Spleen (tissue), 7 donors: Measurements from ENCODE around the gene RIMBP2.

Experiments used
- CTCF ChIP-seq, 11 experiments: fragments of 200-600 bp in 7 of 11; fragments of 450-650 bp in 4 of 11; sonication (generic) in 4 of 11; IDR thresholded peaks in 8 of 11; conservative IDR thresholded peaks in 3 of 11; 1 replicate in 7 of 11; 2 replicates in 4 of 11; pipeline versions ENCODE4 v1.4.0 to v1.8.0; 2016 to 2021; ENCODE audit warnings: antibody characterized with exemption in 11 of 11, inconsistent platforms in 4 of 11, mild to moderate bottlenecking in 1 of 11
- POLR2A ChIP-seq, 3 donors: fragments of 450-650 bp; IDR thresholded peaks; one replicate each; pipeline ENCODE4 v1.5.1; 2017; ENCODE audit warnings: antibody characterized with exemption in 3 of 3, mild to moderate bottlenecking in 1 of 3
- POLR2AphosphoS5 ChIP-seq, 3 donors: sonication (generic); formaldehyde crosslinking; IDR thresholded peaks; one replicate each; pipeline ENCODE4 v1.5.1; 2017; ENCODE audit warnings: antibody characterized with exemption in 3 of 3
- donor health status: DM: no; HTN: no; CAD: no; lungs with moderate emphysema.
- donor health status: DM: no; HTN: no; CAD: no.
- donor health status: DM: no; HTN: no; CAD: no.

DNA sequence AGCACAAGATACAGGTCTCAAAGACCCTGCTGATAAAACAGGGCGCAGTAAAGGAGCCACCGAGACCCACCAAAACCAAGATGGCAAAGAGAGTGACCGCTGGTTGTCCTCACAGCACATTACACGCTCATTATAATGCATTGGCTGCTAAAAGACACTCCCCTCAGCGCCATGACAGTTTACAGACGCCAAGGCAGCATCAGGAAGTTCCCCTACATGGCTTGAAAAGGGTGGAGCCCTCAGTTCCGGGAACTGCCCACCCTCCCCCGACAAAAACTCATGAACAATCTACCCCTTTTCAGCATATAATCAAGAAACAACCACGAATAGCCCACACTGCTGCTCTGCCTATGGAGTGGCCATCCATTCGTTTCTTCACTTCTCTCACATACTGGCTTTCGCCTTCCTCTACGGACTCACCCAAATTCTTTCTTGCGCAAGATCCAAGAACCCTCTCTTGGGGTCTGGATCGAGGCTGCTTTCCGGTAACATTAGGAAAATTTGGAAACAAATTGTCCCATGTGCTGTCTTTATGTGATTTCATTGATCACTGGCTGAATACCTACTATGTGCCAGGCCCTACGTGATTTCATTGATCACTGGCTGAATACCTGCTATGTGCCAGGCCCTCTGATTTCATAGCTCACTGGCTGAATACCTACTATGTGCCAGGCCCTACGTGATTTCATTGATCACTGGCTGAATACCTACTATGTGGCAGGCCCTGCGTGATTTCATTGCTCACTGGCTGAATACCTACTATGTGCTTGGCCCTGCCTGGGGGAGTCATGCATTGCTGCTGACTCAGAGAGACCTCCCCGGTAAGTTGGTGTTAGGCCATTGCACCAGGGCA is 252.1 kb downstream of the RIMBP2 start:
- TF ChIP-seq CTCF (IDR thresholded peaks at IDR 0.05 in 8 of 11, conservative IDR thresholded peaks at IDR 0.05 in 3 of 11): no peak
- no peak for TF ChIP-seq POLR2A (IDR thresholded peaks at IDR 0.05)
- no peak for TF ChIP-seq POLR2AphosphoS5 (IDR thresholded peaks at IDR 0.05)
